Gastrocnemius medialis (tissue), 4 donors: Measurements from ENCODE around the gene KLK15.

ENCODE experiments used
- POLR2A ChIP-seq, 2 donors: fragments of 450-650 bp; IDR thresholded peaks; one replicate each; pipeline ENCODE4 v1.6.1; 2017; ENCODE audit warnings: antibody characterized with exemption in 2 of 2, mild to moderate bottlenecking in 2 of 2, moderate library complexity in 2 of 2
- TF ChIP-seq, protein P1 (sequence below), 5 experiments: fragments of 450-650 bp in 3 of 5; fragments of 200-600 bp in 2 of 5; sonication (generic) in 2 of 5; IDR thresholded peaks in 4 of 5; conservative IDR thresholded peaks in 1 of 5; 1 replicate in 4 of 5; 2 replicates in 1 of 5; pipeline ENCODE4 v1.5.1; 2016 to 2019; ENCODE audit warnings: antibody characterized with exemption in 5 of 5, mild to moderate bottlenecking in 3 of 5, moderate library complexity in 3 of 5

DNA sequence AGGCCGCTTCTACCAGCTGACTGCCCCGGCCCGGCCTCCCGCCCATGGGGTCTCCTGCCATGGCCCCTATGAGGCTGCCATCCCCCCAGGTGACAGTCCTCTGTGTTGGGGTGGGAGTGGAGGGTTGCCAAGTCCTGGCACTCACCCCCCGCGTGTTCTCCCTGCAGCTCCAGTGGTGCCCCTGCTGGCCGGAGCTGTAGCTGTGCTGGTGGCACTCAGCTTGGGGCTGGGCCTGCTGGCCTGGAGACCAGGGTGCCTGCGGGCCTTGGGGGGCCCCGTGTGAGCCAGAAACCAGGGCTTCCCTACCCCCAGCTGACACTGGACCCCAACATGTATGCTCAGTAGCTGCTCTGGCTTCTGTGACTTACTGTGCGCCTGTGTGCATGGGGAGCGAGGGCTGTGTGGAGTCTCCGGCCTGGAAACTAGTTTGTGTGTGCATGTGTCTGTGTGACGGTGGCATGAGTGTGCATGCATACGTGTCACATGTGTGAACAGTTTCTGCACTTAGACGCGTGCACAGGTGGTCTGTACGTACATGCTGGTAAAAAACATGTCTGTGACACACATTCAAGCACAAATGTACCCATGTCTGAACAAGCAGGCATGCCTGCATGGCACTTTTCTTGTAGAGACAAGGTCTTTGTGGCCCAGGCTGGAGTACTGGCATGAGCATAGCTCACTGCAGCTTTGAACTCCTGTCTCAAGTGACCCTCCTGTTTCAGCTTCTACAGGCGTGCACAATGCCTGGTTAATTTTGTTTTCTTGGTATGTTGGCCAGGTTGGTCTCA lies 38.3 kb downstream of the KLK15 start:
- TF ChIP-seq, protein P1, sequence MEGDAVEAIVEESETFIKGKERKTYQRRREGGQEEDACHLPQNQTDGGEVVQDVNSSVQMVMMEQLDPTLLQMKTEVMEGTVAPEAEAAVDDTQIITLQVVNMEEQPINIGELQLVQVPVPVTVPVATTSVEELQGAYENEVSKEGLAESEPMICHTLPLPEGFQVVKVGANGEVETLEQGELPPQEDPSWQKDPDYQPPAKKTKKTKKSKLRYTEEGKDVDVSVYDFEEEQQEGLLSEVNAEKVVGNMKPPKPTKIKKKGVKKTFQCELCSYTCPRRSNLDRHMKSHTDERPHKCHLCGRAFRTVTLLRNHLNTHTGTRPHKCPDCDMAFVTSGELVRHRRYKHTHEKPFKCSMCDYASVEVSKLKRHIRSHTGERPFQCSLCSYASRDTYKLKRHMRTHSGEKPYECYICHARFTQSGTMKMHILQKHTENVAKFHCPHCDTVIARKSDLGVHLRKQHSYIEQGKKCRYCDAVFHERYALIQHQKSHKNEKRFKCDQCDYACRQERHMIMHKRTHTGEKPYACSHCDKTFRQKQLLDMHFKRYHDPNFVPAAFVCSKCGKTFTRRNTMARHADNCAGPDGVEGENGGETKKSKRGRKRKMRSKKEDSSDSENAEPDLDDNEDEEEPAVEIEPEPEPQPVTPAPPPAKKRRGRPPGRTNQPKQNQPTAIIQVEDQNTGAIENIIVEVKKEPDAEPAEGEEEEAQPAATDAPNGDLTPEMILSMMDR (IDR thresholded peaks at IDR 0.05 in 4 of 5, conservative IDR thresholded peaks at IDR 0.05 in 1 of 5), result no peak
- no peak for TF ChIP-seq POLR2A (IDR thresholded peaks at IDR 0.05)
